Hematopoietic multipotent progenitor cell treated with erythropoietin and hydrocortisone succinate and interleukin-3 and kit ligand, for 15 days (in vitro differentiated cells): ENCODE results near the gene FRMD8.

Experiments used
- DNase-seq: peaks from one replicate; pipeline ENCODE4 v3.0.0-alpha.2; 2015; ENCODE audit warnings: low spot score

FRMD8 gene, protein sequence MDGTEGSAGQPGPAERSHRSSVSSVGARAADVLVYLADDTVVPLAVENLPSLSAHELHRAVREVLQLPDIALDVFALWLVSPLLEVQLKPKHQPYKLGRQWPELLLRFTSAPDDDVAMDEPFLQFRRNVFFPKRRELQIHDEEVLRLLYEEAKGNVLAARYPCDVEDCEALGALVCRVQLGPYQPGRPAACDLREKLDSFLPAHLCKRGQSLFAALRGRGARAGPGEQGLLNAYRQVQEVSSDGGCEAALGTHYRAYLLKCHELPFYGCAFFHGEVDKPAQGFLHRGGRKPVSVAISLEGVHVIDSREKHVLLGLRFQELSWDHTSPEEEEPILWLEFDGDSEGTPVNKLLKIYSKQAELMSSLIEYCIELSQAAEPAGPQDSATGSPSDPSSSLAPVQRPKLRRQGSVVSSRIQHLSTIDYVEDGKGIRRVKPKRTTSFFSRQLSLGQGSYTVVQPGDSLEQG

DNA sequence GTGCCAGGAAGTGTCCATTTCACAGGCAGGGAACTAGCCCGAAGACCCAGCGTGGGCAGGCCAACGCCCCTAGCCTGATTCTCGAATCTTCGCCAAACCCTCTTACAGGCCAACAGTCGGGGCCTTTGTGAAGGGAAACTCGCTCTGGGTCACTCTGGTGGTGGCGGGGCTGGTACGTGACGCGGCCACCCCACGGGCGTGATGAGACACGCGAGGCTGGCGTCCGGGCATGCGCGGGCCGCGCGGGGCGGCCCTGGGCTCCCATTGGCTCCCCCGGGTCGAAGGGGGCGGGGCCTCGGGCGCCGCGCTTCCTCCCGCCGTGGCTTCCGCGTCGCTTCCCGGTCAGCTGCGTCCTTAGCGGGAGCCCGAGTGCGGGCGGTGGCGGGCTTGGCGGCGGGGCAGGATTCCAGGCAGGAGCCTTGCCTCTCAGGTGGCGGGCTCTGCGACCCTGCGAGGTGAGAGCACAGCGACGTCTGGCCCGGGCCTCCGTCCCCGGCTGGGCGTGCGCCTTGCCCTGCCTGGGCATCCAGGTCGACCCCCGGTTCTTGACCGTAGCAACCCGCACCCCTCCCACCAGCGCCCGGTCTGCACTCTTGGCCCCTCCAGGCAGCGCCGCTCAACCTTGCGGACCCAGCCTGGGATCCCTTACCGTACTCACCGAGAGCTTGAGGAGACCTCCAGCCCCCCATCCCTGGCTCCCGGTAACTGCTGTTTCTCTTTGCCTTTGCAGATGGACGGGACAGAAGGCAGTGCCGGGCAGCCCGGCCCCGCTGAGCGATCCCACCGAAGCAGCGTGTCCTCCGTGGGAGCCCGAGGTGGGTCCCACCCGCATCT, at the start of gene FRMD8:
TSS of gene FRMD8 (plus strand) at position 331 of the 834 bp plus-strand sequence. CDS start at position 731, 400 bp downstream.
- peak; percentile 91 for DNase-seq

DNA sequence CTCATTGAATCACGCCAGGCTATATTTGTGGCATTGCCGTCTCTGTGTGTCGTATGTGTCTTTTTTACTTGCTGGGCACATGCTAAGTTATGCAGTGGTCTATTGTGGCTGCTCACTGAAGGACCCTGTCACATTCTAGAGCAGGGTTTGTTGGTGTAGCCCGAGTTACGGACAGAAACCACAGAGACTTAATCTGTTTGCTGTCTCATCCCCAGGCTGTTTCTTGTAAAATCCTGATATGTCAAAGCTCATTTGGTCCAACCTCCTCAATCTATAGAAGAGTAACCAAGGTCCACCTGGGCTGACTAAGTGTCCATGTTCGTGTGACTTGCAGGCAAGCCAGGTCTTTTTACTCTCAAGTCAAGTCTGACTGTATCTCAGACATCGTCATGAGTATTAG, 47.8 kb upstream of the FRMD8 start:
- DNase-seq = no peak

DNA sequence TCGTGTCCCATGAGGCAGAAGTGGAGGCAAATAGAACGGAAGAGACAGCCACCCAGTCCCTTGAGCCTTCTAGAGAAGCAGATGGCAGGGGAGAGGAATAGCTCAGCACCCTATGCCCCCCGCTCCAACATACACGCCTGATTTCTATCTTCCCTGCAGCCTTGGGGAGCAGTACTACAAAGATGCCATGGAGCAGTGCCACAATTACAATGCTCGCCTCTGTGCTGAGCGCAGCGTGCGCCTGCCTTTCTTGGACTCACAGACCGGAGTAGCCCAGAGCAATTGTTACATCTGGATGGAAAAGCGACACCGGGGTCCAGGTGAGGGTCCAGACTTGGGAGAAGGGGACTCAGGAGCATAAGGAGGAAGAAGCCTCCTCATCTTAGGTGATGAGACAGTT, 46.2 kb upstream of the FRMD8 start:
- DNase-seq = no peak

DNA sequence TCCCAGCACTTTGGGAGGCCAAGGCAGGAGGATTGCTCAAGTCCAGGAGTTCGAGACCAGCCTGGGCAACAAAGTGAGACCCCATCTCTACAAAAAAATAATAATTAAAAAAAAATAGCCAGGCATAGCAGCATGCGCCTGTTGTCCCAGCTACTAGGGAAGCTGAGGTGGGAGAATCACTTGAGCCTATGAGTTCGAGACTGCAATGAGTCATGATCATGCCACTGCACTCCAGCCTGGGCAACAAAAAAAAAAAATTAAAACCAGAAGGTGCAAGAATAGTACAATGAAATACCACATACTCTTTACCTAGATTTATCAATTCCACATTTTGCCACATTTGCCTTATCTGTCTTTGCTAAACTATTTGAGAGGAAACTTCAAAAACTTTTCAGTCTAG, 44.6 kb upstream of the FRMD8 start:
- no peak for DNase-seq

DNA sequence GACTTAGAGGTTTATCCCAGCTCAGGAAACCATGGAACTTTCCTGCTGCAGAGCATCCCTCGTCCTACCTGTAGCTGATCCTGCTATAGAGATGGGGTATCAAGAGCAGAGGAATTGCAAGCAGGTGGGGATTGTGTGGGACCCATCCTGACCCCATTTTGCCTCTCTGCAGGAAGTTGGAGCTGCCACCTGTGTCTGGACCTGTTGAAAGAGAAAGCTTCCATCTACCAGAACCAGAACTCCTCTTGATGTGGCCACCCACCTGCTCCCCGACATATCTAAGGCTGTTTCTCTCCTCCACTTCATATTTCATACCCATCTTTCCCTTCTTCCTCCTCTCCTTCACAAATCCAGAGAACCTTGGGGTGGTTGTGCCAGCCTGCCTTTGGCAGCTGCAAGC, 34.9 kb upstream of the FRMD8 start:
- DNase-seq = no peak

DNA sequence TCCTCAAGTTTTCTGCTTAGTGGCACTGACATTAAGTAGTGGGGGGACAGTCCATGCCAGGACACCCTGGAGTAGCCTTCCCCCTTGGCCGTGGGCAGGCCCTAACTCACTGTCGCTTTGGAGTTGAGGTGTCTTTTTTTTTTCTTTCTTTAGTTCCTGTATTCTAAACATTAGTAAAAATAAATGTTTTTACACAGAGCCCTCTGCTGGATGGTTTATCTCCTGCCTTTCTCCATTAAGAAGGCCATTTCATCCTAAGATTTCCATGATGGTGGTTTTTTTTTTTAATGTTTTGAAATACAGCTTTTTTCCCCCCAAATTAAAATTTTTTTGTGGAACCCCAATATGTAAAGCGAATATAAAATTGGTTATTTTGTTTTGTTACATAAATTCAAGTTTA, 33.7 kb upstream of the FRMD8 start:
- no peak for DNase-seq

DNA sequence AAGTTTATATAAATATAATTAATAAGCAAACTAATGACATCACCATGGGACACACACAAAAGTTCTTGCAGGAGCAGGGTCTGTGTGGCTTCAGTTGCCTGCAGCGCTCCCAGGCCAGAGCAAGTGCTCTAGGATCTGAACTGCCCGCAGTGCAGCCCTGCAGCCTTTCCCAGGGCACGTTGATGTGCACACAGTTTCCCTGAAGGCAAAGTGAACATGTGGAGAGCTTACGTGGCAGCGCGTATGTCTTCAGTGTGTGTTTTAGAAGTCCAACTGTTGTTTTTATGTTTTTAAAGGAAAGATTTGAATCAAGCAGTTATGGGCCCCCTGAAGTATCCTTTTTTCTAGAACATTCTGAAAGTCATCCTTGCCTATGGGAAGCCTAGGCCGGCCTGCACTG, 33.1 kb upstream of the FRMD8 start:
- no peak for DNase-seq

DNA sequence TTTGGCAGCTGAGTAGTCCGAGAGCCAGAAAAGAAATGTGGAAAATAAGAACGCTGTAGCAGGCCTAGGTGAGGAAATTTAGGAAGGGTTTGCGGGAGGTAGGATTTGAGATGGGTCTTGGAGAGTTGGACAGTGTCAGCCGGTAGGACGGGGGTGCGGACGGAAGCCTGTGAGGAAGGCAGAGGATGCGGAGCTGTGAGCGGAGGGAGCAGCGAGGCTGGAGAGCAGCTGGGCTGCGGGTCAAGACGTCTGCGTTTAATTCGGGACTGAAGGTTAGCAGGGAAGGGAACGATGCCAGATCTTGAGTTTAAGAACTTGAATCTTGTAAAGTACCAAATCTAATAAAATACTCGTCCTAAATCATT, 32.6 kb upstream of the FRMD8 start:
- DNase-seq = no peak

DNA sequence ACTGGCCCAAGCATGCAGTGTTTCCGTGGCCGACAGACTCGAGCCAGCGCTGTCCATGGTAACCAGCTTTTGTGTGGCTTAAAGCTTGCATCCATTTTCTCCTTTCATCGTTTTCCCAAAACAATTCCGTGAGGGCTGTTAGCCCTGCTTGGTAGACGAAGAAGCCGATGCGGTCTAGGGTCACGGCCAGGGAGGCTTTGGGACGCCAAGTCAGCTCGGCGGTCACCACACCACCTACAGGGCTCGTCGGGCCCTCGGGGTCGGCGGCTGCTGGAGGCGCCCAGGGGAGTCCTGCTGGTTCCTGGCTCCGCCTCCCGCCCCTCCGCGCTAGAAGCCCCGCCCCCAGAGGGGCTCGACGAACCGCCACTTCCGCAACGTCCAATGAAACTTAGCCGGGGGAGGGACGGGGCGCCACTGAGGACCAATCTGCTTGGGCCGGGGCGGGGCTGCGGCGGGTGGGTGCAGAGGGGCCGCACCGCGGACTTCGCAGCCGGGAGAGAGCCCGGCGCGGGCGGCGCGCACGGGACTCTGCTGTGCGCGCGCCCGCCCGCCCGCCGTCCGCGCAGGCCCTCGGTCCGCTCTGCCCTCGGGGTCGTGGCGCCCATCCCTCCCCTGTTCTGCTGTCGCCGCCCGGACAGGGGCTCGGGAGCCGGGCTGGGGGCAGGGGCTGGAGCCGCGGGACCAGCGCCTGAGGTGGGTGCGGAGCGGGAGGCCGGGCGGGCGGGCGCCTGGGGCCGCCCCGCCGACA, 32.0 kb upstream of the FRMD8 start, which contains the start of gene TIGD3:
TSS of gene TIGD3 (plus strand) at position 487 of the 748 bp plus-strand sequence. CDS start 1,058 bp downstream, outside the sequence.
- DNase-seq = peak; percentile 89

DNA sequence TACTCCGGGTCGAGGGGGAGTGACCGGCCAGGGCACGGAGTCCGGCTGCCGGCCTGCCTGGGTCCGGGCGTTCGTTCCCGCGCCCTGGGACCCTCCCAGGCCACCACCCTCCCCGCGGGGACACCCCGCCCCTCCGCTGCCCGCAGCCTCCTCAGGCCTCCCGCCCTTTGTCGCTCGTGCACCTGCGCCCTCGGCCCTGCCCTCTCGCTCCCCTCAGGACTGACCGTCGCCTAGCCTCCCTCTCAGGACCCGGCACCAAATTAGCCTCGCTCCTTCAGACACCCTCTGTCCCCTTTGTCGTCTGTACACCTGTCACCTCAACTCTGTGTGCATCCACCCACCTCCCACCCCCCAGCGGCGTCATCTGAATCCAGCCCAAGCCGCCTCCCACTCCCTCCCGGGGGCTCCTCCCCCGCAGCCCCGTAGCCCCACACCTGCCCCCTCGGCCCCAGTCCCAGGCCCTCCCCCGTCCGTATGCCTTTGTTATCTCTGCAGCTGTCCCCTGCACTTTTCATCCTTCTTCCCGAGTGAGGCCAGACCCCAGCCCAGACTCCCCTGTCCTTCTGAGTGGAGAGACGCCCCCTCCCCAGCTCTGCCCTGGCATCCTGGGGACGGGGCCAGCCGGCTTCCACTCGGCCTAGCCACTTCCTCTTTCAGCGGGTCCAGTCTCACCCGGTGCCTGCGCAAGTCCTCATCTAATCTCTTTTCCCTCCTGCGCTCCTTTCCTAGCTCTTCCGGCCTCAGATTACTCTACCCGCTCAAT, 31.2 kb upstream of the FRMD8 start:
- DNase-seq = no peak

DNA sequence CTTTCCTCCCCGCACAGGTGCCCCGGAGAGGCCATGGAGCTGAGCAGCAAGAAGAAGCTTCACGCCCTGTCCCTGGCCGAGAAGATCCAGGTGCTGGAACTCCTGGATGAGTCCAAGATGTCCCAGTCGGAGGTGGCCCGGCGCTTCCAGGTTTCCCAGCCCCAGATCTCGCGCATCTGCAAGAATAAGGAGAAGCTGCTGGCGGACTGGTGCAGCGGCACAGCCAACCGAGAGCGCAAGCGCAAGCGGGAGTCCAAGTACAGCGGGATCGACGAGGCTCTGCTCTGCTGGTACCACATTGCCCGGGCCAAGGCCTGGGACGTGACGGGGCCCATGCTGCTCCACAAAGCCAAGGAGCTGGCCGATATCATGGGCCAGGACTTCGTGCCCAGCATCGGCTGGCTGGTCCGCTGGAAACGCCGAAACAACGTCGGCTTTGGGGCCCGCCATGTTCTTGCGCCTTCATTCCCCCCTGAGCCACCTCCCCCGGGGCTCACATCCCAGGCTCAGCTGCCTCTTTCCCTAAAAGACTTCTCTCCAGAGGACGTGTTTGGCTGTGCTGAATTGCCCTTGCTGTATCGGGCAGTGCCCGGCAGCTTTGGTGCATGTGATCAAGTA, 30.6 kb upstream of the FRMD8 start:
- no peak for DNase-seq

DNA sequence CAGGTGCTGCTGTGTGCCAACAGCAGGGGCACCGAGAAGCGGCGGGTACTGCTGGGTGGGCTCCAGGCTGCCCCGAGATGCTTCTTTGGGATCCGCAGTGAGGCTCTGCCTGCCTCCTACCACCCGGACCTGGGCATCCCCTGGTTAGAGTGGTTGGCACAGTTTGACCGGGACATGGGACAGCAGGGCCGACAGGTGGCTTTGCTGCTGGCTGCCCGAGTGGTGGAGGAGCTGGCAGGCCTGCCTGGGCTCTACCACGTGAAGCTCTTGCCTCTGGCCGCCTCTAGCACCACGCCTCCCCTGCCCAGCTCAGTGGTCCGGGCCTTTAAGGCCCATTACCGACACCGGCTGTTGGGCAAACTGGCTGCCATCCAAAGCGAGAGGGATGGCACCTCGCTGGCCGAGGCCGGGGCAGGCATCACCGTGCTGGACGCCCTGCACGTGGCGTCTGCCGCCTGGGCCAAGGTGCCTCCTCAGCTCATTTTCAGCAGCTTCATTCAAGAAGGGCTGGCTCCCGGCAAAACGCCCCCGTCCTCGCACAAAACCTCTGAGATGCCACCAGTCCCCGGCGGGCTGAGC, 30.0 kb upstream of the FRMD8 start:
- DNase-seq = no peak

DNA sequence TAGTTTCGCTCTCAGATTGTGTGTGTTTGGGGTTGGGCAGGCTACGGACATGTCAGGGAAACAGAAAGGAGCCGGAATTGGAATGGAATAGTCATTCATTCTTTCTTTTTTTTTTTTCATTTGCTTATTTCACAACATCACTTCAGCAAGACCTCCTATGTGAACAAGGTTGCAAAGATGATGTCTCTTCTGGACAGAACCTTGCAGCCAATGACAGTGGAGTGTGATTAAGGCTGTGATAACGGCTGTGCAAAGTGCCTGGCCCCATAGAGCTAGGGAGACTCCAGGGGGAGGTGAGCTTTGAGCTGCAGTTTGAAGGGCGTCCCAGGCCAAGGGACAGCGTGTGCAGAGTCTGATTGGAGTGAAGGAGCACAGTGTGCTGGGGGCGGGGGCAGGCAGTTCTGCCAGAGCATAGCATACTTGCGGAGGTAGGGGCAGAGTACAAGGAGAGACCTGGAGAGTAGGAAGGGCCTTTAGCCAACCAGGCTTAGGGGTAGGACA, 28.5 kb upstream of the FRMD8 start:
- DNase-seq = no peak

DNA sequence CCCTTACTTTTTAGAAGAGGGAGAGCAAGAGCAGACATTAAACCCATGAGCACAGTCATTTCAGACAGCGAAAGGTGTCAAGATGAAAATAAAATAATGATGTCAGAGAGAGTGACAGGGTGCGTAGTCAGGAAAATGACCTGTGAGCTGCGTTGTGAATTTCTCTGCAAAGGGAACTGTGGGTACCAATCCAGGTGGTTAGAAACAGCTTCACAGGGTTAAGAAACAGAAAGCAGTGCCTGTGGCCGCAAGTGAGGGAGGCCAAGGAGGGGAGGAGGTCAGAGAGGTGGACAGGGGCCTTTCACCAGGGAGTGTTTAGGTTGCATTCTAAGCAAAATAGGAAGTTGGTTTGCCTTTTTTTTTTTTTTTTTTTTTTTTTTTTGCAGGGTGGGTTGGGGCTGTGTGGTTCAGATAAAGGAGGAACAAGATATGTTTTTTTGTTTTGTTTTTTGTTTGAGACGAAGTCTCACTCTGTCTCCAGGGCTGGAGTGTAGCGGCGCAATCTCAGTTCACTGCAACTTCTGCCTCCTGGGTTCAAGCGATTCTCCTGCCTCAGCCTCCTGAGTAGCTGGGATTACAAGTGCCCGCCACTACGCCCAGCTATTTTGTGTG, 24.0 kb upstream of the FRMD8 start:
- no peak for DNase-seq

DNA sequence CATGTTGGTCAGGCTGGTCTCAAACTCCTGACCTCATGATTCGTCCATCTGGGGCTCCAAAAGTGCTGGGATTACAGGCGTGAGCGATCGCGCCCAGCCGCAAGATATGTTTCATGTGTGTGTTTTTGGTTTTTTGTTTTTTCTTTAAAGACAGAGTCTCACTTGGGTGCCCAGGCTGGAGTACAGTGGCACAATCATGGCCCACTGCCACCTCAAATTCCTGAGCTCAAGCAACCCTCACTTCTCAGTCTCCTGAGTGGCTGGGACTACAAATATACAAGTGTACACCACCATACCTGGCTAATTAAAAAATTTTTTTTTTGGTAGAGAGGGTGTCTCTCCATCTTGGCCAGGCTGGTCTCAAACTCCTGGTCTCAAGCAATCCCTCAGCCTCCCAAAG, 23.5 kb upstream of the FRMD8 start:
- no peak for DNase-seq

DNA sequence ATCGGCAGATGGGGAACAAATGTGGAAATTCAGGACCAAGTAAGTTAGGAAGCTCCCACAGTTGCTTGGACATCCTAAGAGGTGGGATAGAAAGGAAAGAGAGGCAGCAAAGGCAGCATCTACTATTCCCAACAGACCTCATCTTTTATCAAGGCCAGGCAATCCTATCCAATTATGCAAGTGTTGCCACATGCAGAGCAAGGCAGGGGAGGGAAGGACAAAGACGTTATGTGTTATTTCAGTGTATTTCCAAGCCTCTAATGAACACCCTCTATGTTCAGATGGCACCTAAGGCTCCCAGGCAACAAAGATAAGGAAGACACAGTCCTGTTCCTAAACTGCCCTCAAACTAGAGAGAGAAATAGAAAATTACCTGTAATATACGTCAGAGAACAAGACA, 22.7 kb upstream of the FRMD8 start:
- DNase-seq = no peak

DNA sequence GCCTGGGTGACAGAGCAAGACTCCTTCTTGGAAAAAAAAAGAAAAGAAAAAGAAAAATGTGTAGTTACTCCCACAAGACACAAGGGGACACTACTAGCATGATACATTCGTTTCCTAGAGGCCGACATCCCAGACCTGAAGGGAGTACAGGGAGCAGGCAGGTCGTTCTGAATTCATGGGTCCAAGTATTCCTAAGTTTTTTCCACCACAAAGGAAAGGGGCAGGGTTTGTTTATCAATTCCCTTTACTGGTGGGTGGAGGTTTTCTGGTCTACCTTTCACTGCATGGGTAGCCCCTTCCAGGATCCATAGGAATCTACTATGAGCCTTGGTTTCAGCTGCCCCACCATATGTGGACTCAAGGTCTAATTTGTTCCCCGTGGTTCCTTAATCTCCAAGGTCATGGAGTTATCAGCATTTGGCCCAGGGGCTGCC, 20.1 kb upstream of the FRMD8 start:
- peak; percentile 81 for DNase-seq

DNA sequence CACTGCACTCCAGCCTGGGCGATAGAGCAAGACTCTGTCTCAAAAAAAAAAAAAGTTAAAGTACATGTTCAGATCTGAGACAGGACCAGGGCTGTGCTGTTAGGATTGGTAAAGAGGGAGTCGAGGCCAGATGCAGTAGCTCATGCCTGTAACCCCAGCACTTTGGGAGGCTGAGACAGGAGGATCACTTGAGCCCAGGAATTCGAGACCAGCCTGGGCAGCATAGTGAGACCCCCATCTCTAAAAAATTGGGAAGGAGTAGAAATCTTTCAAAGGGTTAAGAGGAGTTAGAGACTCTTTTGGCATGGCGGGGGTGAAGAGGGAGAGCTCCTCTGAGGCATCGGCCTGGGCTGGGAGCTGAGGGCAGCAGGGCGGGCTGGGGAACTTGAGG, 15.8 kb upstream of the FRMD8 start:
- DNase-seq = no peak

DNA sequence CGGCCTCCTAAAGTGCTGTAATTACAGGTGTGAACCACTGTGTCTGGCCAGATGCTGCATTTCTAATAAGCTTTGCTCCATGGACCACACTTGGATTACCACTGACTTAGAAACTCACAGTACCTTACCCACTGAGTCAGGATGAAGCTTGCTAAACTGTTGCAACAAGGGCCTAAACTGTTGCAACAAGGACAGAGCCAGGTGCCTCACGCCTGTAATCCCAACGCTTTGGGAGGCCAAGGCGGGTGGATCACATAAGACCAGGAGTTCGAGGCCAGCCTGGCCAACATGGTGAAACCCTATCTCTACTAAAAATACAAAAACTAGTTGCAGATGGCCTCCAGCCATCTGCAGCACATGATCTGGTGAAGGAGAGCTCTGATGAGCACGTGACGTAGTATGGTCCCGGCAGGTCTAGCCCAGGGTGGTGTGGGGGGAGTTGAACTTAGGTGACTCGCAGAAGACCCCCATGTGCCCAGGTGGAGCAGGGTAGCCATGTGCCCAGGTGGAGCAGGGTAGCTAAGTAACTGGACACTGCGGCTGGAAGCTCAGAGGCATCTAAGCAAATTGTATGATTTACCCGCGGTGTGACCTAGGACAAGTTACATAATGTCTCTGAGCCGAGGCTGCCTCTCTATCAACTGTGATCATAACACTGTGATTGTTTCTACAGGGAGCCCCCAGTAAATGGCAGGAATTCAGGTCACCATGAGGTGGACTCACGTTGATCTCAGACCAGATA, 12.4 kb upstream of the FRMD8 start:
- no peak for DNase-seq
